ENCODE results near the gene PGAP6. TPM values are rescaled to one million over a fixed set of nuclear protein-coding genes. Genes with fewer than 3 reads are reported as not detected.

PGAP6 gene
- total and polyA plus RNA-seq, 9 of the 15 experiments (the other 6 are each of a cell fraction or from before 2014, with no cell fraction given): 0.45 to 50.2 (median 39.3) TPM

DNA sequence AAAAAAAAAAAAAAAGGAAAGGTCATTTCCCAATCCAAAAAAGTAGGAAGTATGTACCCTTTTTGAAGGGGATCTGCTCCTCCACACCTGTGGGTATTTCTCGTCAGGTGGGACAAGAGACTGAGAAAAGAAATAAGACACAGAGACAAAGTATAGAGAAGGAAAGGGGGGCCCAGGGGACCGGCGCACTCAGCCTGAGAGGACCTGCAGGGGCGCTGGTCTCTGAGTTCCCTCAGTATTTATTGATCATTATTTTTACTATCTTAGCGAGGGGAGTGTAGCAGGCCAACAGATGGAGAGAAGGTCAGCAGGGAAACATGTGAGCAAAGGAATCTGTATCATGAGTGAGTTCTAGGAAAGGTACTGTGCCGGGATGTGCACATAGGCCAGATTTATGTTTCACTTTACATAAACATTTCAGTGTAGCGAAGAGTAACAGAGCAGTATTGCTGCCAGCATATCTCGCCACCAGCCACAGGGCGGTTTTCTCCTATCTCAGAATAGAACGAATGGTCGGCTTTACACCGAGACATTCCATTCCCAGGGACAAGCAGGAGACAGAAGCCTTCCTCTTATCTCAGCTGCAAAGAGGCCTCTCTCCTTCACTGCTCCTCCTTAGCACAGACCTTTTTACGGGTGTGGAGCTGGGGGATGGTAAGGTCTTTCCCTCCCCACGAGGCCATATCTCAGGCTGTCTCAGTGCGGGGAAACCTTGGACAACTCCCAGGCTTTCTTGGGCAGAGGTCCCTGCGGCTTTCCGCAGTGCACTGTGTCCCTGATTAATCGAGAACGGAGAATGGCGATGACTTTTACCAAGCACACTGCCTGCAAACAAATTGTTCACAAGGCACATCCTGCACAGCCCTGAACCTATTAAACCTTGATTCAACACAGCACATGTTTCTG is 6.2 kb upstream of the PGAP6 start (continued):
- TF ChIP-seq L3MBTL2 (IDR thresholded peaks at IDR 0.05): peak; percentile 51

GRCh38 chr16:386641-387156 is 4.9 kb upstream of the PGAP6 start:
- H3K4me2 ChIP-seq (ENCODE audit: insufficient read depth, low read length): peak overlapping the region; percentile 3; the same call in 1 of the 2 replicates
- H3K27ac ChIP-seq (ENCODE audit: extremely low read depth, low read depth, low read length): 0 out of 3 replicates have a peak overlapping the region, but pooled peaks have one; percentile 47
- peaks cover 5% of the 10 kb centered on the region; the same call in 2 of the 3 replicates for H3K79me2 ChIP-seq (ENCODE audit: control insufficient read depth, insufficient read depth, low read length)
- in situ Hi-C loops (cut with MboI) (no loop called here), intact Hi-C loops (cut with micrococcal nuclease) (no loop called here)
- H3K4me3 ChIP-seq: no peak overlapping the region
- H4K20me1 ChIP-seq (replicated peaks; ENCODE audit: control insufficient read depth, insufficient read depth, low read length): no peaks in the 10 kb centered on the region
- ChIA-PET POLR2A (interaction anchor here (0.5 to 1.3 kb wide), 4 partner anchors 10 to 330 kb away, joined by 3 read pairs; partner anchors contain the start of gene METTL26), CTCF (ENCODE audit: low intra/inter-chr PET ratio) (no interaction called here)
- 0 out of 2 replicates have a peak overlapping the region, but pooled peaks have one; percentile 27 for H2AFZ ChIP-seq (ENCODE audit: low read depth, low read length)
- no peaks in the 10 kb centered on the region; the same call in 1 of the 2 replicates for H3K9me3 ChIP-seq (replicated peaks; ENCODE audit: control insufficient read depth, insufficient read depth, low read depth, low read length)
- H3K9me1 ChIP-seq (ENCODE audit: control insufficient read depth, insufficient read depth, low read length): no peaks in the 10 kb centered on the region
- ATAC-seq (no peak), FAIRE-seq (peak; percentile 79), DNase-seq (ENCODE audit: extremely low read depth in 1 of 4, low spot score in 3 of 4) (peak in 1 of 4 experiments; percentile 57)
- H3K27me3 ChIP-seq (ENCODE audit: control insufficient read depth in 2 of 2, insufficient read depth in 2 of 2, low read length in 2 of 2): no peaks in the 10 kb centered on the region
- no peaks in the 10 kb centered on the region for H3K36me3 ChIP-seq (ENCODE audit: control insufficient read depth, insufficient read depth, low read length)
- peak overlapping the region in 1 of 2 experiments; percentile 74; a peak in 1 of 4 replicates for H3K9ac ChIP-seq (ENCODE audit: insufficient read depth in 1 of 2, low read depth in 2 of 2, low read length in 2 of 2)
- no TSS peak for BruUV-seq (replicated peaks)
- peaks cover 13 to 67% of the 10 kb centered on the region in 2 experiments for H3K4me1 ChIP-seq (replicated peaks in 1 of 2; ENCODE audit: control insufficient read depth in 2 of 2, insufficient read depth in 2 of 2, low read length in 2 of 2)
- WGBS (ENCODE audit: insufficient coverage, low coverage, missing lambda C conversion rate): 60% methylated on average over 19 of the region's 19 CpGs
- TF ChIP-seq NUFIP1 (IDR thresholded peaks at IDR 0.05; ENCODE audit: partially characterized antibody): no peak
- TF ChIP-seq, protein P1, sequence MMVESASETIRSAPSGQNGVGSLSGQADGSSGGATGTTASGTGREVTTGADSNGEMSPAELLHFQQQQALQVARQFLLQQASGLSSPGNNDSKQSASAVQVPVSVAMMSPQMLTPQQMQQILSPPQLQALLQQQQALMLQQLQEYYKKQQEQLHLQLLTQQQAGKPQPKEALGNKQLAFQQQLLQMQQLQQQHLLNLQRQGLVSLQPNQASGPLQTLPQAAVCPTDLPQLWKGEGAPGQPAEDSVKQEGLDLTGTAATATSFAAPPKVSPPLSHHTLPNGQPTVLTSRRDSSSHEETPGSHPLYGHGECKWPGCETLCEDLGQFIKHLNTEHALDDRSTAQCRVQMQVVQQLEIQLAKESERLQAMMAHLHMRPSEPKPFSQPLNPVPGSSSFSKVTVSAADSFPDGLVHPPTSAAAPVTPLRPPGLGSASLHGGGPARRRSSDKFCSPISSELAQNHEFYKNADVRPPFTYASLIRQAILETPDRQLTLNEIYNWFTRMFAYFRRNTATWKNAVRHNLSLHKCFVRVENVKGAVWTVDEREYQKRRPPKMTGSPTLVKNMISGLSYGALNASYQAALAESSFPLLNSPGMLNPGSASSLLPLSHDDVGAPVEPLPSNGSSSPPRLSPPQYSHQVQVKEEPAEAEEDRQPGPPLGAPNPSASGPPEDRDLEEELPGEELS (CRISPR knock-in tag; IDR thresholded peaks at IDR 0.05; ENCODE audit: borderline replicate concordance): no peak
- TF ChIP-seq, protein P2, sequence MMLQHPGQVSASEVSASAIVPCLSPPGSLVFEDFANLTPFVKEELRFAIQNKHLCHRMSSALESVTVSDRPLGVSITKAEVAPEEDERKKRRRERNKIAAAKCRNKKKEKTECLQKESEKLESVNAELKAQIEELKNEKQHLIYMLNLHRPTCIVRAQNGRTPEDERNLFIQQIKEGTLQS (IDR thresholded peaks at IDR 0.05): no peak
- TF ChIP-seq, protein P2 (CRISPR knock-in tag; conservative IDR thresholded peaks at IDR 0.05): no peak
- TF ChIP-seq SMARCB1 (IDR thresholded peaks at IDR 0.05; ENCODE audit: insufficient read length, low read depth): no peak
- TF ChIP-seq, protein P3, sequence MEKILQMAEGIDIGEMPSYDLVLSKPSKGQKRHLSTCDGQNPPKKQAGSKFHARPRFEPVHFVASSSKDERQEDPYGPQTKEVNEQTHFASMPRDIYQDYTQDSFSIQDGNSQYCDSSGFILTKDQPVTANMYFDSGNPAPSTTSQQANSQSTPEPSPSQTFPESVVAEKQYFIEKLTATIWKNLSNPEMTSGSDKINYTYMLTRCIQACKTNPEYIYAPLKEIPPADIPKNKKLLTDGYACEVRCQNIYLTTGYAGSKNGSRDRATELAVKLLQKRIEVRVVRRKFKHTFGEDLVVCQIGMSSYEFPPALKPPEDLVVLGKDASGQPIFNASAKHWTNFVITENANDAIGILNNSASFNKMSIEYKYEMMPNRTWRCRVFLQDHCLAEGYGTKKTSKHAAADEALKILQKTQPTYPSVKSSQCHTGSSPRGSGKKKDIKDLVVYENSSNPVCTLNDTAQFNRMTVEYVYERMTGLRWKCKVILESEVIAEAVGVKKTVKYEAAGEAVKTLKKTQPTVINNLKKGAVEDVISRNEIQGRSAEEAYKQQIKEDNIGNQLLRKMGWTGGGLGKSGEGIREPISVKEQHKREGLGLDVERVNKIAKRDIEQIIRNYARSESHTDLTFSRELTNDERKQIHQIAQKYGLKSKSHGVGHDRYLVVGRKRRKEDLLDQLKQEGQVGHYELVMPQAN (IDR thresholded peaks at IDR 0.05; ENCODE audit: borderline replicate concordance): no peak
- TF ChIP-seq, protein P4, sequence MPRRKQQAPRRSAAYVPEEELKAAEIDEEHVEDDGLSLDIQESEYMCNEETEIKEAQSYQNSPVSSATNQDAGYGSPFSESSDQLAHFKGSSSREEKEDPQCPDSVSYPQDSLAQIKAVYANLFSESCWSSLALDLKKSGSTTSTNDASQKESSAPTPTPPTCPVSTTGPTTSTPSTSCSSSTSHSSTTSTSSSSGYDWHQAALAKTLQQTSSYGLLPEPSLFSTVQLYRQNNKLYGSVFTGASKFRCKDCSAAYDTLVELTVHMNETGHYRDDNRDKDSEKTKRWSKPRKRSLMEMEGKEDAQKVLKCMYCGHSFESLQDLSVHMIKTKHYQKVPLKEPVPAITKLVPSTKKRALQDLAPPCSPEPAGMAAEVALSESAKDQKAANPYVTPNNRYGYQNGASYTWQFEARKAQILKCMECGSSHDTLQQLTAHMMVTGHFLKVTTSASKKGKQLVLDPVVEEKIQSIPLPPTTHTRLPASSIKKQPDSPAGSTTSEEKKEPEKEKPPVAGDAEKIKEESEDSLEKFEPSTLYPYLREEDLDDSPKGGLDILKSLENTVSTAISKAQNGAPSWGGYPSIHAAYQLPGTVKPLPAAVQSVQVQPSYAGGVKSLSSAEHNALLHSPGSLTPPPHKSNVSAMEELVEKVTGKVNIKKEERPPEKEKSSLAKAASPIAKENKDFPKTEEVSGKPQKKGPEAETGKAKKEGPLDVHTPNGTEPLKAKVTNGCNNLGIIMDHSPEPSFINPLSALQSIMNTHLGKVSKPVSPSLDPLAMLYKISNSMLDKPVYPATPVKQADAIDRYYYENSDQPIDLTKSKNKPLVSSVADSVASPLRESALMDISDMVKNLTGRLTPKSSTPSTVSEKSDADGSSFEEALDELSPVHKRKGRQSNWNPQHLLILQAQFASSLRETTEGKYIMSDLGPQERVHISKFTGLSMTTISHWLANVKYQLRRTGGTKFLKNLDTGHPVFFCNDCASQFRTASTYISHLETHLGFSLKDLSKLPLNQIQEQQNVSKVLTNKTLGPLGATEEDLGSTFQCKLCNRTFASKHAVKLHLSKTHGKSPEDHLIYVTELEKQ (CRISPR knock-in tag; IDR thresholded peaks at IDR 0.05): no peak
- no peak for TF ChIP-seq STAG1 (CRISPR knock-in tag; IDR thresholded peaks at IDR 0.05; ENCODE audit: borderline replicate concordance)

Data from K562 (cell line).